ENCODE measurements around the gene ITPKB.
A peak's percentile ranks its signal among the peaks of the same experiment; 100 is the strongest.

Gene ITPKB

GRCh38 chr1:226709953-226710352 is 29.1 kb downstream of the ITPKB start:
- no peak for DNase-seq (ENCODE audit: low read depth, low spot score)
- H3K27ac ChIP-seq, result no peak overlapping the region

- no peak for DNase-seq (ENCODE audit: low read depth, low spot score)
- H3K27ac ChIP-seq, result peak overlapping the region; percentile 27
Measured at GRCh38 chr1:226708967-226709396, 30.1 kb downstream of the ITPKB start.

- no peak for DNase-seq (ENCODE audit: low read depth, low spot score)
- peak overlapping the region; percentile 27 for H3K27ac ChIP-seq
Measured at GRCh38 chr1:226708342-226708780, 30.7 kb downstream of the ITPKB start.

- DNase-seq (ENCODE audit: low read depth, low spot score), result no peak
- no peak overlapping the region for H3K27ac ChIP-seq
Measured at GRCh38 chr1:226706684-226707083, 32.4 kb downstream of the ITPKB start.

GRCh38 chr1:226704169-226704937 is 34.7 kb downstream of the ITPKB start:
- no peak for DNase-seq (ENCODE audit: low read depth, low spot score)
- H3K27ac ChIP-seq, result no peak overlapping the region

GRCh38 chr1:226702957-226703831 is 35.9 kb downstream of the ITPKB start:
- DNase-seq (ENCODE audit: low read depth, low spot score), result no peak
- H3K27ac ChIP-seq, result peak overlapping the region; percentile 74

GRCh38 chr1:226702318-226702956 is 36.6 kb downstream of the ITPKB start:
- H3K27ac ChIP-seq, result peak overlapping the region; percentile 74
- DNase-seq (ENCODE audit: low read depth, low spot score), result no peak

GRCh38 chr1:226700861-226701260 is 38.2 kb downstream of the ITPKB start:
- H3K27ac ChIP-seq, result no peak overlapping the region

GRCh38 chr1:226699166-226699565 is 39.9 kb downstream of the ITPKB start:
- H3K27ac ChIP-seq, result no peak overlapping the region
- no peak for DNase-seq (ENCODE audit: low read depth, low spot score)

More at GRCh38 chr1:226700861-226701260, 38.2 kb downstream of the ITPKB start:
- DNase-seq (ENCODE audit: low read depth, low spot score), result no peak

- DNase-seq (ENCODE audit: low read depth, low spot score), result no peak
- H3K27ac ChIP-seq, result no peak overlapping the region
Measured at GRCh38 chr1:226698659-226699058, 40.4 kb downstream of the ITPKB start.

GRCh38 chr1:226697929-226698544 is 41.0 kb downstream of the ITPKB start:
- no peak for DNase-seq (ENCODE audit: low read depth, low spot score)
- H3K27ac ChIP-seq, result no peak overlapping the region

GRCh38 chr1:226697151-226697928 is 41.7 kb downstream of the ITPKB start:
- peak; percentile 82 for DNase-seq (ENCODE audit: low read depth, low spot score)
- peak overlapping the region; percentile 69 for H3K27ac ChIP-seq

- DNase-seq (ENCODE audit: low read depth, low spot score), result no peak
- H3K27ac ChIP-seq, result peak overlapping the region; percentile 69
Measured at GRCh38 chr1:226696547-226696946, 42.5 kb downstream of the ITPKB start.

- no peak for DNase-seq (ENCODE audit: low read depth, low spot score)
- H3K27ac ChIP-seq, result no peak overlapping the region
Measured at GRCh38 chr1:226695335-226695900, 43.7 kb downstream of the ITPKB start.

GRCh38 chr1:226692823-226693222 is 46.3 kb downstream of the ITPKB start:
- no peak overlapping the region for H3K27ac ChIP-seq
- no peak for DNase-seq (ENCODE audit: low read depth, low spot score)

- no peak overlapping the region for H3K27ac ChIP-seq
- DNase-seq (ENCODE audit: low read depth, low spot score), result no peak
Measured at GRCh38 chr1:226692051-226692792, 46.9 kb downstream of the ITPKB start.

GRCh38 chr1:226691247-226691646 is 47.8 kb downstream of the ITPKB start:
- DNase-seq (ENCODE audit: low read depth, low spot score), result no peak
- H3K27ac ChIP-seq, result no peak overlapping the region

- no peak for DNase-seq (ENCODE audit: low read depth, low spot score)
Measured at GRCh38 chr1:226690460-226690982, 48.6 kb downstream of the ITPKB start.

More at GRCh38 chr1:226690460-226690982, 48.6 kb downstream of the ITPKB start:
- H3K27ac ChIP-seq, result no peak overlapping the region

Measured in epithelial cell of prostate (primary cell).